ENCODE measurements around the gene SDHC.

DNA sequence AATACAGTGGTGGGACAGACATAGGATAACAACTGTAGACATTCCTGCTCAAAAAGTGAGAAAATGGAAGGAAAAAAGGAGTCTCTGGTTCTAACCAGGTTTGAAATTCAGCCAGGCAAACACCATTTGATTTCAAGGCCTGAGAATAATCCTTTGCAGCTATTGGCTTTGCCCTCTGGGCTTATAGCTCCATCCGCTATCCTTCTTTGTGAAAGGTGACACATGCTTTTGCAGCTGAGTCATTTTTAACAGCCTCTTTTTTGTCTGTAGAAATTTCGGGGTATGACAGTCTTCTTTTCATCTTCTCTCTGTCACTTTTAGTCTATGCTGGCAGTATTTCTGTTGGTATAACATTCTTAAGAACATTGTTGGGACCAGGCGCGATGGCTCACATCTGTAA, 16.2 kb downstream of the SDHC start:
- TF ChIP-seq, protein P1, sequence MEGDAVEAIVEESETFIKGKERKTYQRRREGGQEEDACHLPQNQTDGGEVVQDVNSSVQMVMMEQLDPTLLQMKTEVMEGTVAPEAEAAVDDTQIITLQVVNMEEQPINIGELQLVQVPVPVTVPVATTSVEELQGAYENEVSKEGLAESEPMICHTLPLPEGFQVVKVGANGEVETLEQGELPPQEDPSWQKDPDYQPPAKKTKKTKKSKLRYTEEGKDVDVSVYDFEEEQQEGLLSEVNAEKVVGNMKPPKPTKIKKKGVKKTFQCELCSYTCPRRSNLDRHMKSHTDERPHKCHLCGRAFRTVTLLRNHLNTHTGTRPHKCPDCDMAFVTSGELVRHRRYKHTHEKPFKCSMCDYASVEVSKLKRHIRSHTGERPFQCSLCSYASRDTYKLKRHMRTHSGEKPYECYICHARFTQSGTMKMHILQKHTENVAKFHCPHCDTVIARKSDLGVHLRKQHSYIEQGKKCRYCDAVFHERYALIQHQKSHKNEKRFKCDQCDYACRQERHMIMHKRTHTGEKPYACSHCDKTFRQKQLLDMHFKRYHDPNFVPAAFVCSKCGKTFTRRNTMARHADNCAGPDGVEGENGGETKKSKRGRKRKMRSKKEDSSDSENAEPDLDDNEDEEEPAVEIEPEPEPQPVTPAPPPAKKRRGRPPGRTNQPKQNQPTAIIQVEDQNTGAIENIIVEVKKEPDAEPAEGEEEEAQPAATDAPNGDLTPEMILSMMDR (IDR thresholded peaks at IDR 0.05; ENCODE audit: insufficient read depth, low read length, poor library complexity, severe bottlenecking) = no peak
- TF ChIP-seq EZH2phosphoT487 (conservative IDR thresholded peaks at IDR 0.05; ENCODE audit: low read length) = no peak

Measured in SU-DHL-6 (cell line).